Esophagus muscularis mucosa (tissue), 4 donors: Measurements from ENCODE around the gene MAPK4.

Source experiments
- EP300 ChIP-seq: sonication (generic); formaldehyde crosslinking; IDR thresholded peaks from one replicate; pipeline ENCODE4 v1.6.1; 2017; ENCODE audit warnings: antibody characterized with exemption
- POLR2A ChIP-seq: fragments of 450-650 bp; IDR thresholded peaks from one replicate; pipeline ENCODE4 v1.6.1; 2017; ENCODE audit warnings: antibody characterized with exemption, moderate library complexity, mild to moderate bottlenecking, low read depth
- POLR2AphosphoS5 ChIP-seq, 2 donors: sonication (generic); formaldehyde crosslinking; IDR thresholded peaks; one replicate each; pipeline ENCODE4 v1.6.1; 2017; ENCODE audit warnings: antibody characterized with exemption in 2 of 2
- TF ChIP-seq, protein P1 (sequence below), 3 experiments: fragments of 200-600 bp in 2 of 3; fragments of 450-650 bp in 1 of 3; sonication (generic) in 2 of 3; IDR thresholded peaks; one replicate each; pipeline ENCODE4 v1.5.1; 2017 to 2019; ENCODE audit warnings: antibody characterized with exemption in 3 of 3, mild to moderate bottlenecking in 2 of 3, moderate library complexity in 1 of 3

- TF ChIP-seq, protein P1, sequence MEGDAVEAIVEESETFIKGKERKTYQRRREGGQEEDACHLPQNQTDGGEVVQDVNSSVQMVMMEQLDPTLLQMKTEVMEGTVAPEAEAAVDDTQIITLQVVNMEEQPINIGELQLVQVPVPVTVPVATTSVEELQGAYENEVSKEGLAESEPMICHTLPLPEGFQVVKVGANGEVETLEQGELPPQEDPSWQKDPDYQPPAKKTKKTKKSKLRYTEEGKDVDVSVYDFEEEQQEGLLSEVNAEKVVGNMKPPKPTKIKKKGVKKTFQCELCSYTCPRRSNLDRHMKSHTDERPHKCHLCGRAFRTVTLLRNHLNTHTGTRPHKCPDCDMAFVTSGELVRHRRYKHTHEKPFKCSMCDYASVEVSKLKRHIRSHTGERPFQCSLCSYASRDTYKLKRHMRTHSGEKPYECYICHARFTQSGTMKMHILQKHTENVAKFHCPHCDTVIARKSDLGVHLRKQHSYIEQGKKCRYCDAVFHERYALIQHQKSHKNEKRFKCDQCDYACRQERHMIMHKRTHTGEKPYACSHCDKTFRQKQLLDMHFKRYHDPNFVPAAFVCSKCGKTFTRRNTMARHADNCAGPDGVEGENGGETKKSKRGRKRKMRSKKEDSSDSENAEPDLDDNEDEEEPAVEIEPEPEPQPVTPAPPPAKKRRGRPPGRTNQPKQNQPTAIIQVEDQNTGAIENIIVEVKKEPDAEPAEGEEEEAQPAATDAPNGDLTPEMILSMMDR (IDR thresholded peaks at IDR 0.05): no peak
- TF ChIP-seq POLR2AphosphoS5 (IDR thresholded peaks at IDR 0.05) (peak; percentile 61 to 84), POLR2A (no peak), EP300 (peak; percentile 15)
These were observed 89.9 kb downstream of the MAPK4 start for GRCh38 chr18:50649821-50650220.
